ENCODE data around the gene SMPD3. TPM values are rescaled to one million over a fixed set of nuclear protein-coding genes. Genes with fewer than 3 reads are reported as not detected.

The SMPD3 gene
- total RNA-seq, 1 experiment from 2014 or later: not detected

GRCh38 chr16:68486502-68487202 is 38.3 kb upstream of the SMPD3 start:
- Mint-ChIP-seq H3K9me3 (ENCODE audit: unreplicated experiment) (no peaks in the 10 kb centered on the region), H3K27ac (ENCODE audit: low read depth, unreplicated experiment) (no peak overlapping the region), H3K27me3 (ENCODE audit: insufficient read depth, unreplicated experiment) (no peaks in the 10 kb centered on the region), H3K4me1 (ENCODE audit: insufficient read depth, unreplicated experiment) (peaks cover 14% of the 10 kb centered on the region), H3K4me3 (ENCODE audit: unreplicated experiment) (no peak overlapping the region), H3K36me3 (ENCODE audit: insufficient read depth, unreplicated experiment) (no peaks in the 10 kb centered on the region)
- TF ChIP-seq CTCF (IDR thresholded peaks at IDR 0.05; ENCODE audit: unreplicated experiment): no peak
- ChIA-PET CTCF (interaction anchor here (0.7 to 1.6 kb wide), 4 partner anchors 34 to 120 kb away, joined by 3 to 8 read pairs (median 4); no protein-coding TSS in a partner anchor), POLR2A (interaction anchor here (0.8 kb wide), 1 partner anchor 36 kb away, joined by 3 read pairs; no protein-coding TSS in a partner anchor)
- no peak for DNase-seq (ENCODE audit: unreplicated experiment)
- intact Hi-C loops (cut with micrococcal nuclease): no loop called here
- BruUV-seq (replicated peaks): no TSS peak

GRCh38 chr16:68481636-68482035 is 33.3 kb upstream of the SMPD3 start:
- no peaks in the 10 kb centered on the region for H3K9me3 Mint-ChIP-seq (ENCODE audit: unreplicated experiment)

GRCh38 chr16:68480084-68480995 is 32.0 kb upstream of the SMPD3 start:
- TF ChIP-seq CTCF (IDR thresholded peaks at IDR 0.05; ENCODE audit: unreplicated experiment): no peak
- BruUV-seq (replicated peaks): no TSS peak
- Mint-ChIP-seq H3K27me3 (ENCODE audit: insufficient read depth, unreplicated experiment) (no peaks in the 10 kb centered on the region), H3K36me3 (ENCODE audit: insufficient read depth, unreplicated experiment) (peaks cover 7% of the 10 kb centered on the region), H3K9me3 (ENCODE audit: unreplicated experiment) (no peaks in the 10 kb centered on the region), H3K27ac (ENCODE audit: low read depth, unreplicated experiment) (no peak overlapping the region), H3K4me3 (ENCODE audit: unreplicated experiment) (no peak overlapping the region), H3K4me1 (ENCODE audit: insufficient read depth, unreplicated experiment) (peaks cover 4% of the 10 kb centered on the region)
- CTCF ChIA-PET: interaction anchor here (0.6 to 1.5 kb wide), 6 partner anchors 10 to 1819 kb away, joined by 3 to 5 read pairs (median 4); no protein-coding TSS in a partner anchor
- POLR2A ChIA-PET: interaction anchor here (1.2 to 1.5 kb wide), 2 partner anchors 11 kb away, joined by 3 to 5 read pairs; no protein-coding TSS in a partner anchor
- intact Hi-C loops (cut with micrococcal nuclease): no loop called here
- DNase-seq (ENCODE audit: unreplicated experiment): no peak

More at GRCh38 chr16:68481636-68482035, 33.3 kb upstream of the SMPD3 start:
- DNase-seq (ENCODE audit: unreplicated experiment): no peak
- no peak for TF ChIP-seq CTCF (IDR thresholded peaks at IDR 0.05; ENCODE audit: unreplicated experiment)
- H3K36me3 Mint-ChIP-seq (ENCODE audit: insufficient read depth, unreplicated experiment): peaks cover 7% of the 10 kb centered on the region
- no peaks in the 10 kb centered on the region for H3K27me3 Mint-ChIP-seq (ENCODE audit: insufficient read depth, unreplicated experiment)
- peaks cover 4% of the 10 kb centered on the region for H3K4me1 Mint-ChIP-seq (ENCODE audit: insufficient read depth, unreplicated experiment)
- ChIA-PET CTCF (interaction anchor here (0.6 to 1.5 kb wide), 5 partner anchors 10 to 751 kb away, joined by 3 to 5 read pairs (median 3); no protein-coding TSS in a partner anchor), POLR2A (no interaction called here)
- intact Hi-C loops (cut with micrococcal nuclease): no loop called here
- H3K27ac Mint-ChIP-seq (ENCODE audit: low read depth, unreplicated experiment): no peak overlapping the region
- no TSS peak for BruUV-seq (replicated peaks)
- H3K4me3 Mint-ChIP-seq (ENCODE audit: unreplicated experiment): no peak overlapping the region

DNA sequence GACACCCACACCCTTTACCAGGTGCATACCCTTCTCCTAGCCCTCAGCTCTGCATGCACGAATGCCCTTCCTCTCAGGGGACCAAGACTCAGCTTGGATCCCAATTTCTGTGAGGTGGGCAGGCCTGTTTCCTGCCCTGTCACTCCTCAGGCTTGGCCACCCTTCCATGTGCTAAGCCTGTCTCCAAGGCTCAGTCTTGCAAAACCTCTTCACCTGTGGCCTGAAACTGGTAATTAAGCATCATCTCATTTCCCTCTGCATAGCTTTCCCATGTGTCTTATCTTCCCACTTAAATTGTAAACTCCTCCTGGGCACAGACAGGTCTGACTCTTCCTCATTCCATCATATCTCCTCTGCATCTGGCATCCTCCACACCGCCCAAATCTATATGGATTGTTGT is 31.0 kb upstream of the SMPD3 start:
- Mint-ChIP-seq H3K27ac (ENCODE audit: low read depth, unreplicated experiment) (no peak overlapping the region), H3K4me1 (ENCODE audit: insufficient read depth, unreplicated experiment) (peaks cover 4% of the 10 kb centered on the region), H3K36me3 (ENCODE audit: insufficient read depth, unreplicated experiment) (peaks cover 7% of the 10 kb centered on the region), H3K4me3 (ENCODE audit: unreplicated experiment) (no peak overlapping the region), H3K27me3 (ENCODE audit: insufficient read depth, unreplicated experiment) (no peaks in the 10 kb centered on the region), H3K9me3 (ENCODE audit: unreplicated experiment) (no peaks in the 10 kb centered on the region)
- intact Hi-C loops (cut with micrococcal nuclease): no loop called here
- no peak for TF ChIP-seq CTCF (IDR thresholded peaks at IDR 0.05; ENCODE audit: unreplicated experiment)
- BruUV-seq (replicated peaks): no TSS peak
- CTCF ChIA-PET: interaction anchor here (1.0 kb wide), 1 partner anchor 9 kb away, joined by 3 read pairs; no protein-coding TSS in a partner anchor
- no peak for DNase-seq (ENCODE audit: unreplicated experiment)
- POLR2A ChIA-PET: interaction anchor here (1.2 to 1.5 kb wide), 2 partner anchors 10 to 12 kb away, joined by 3 to 5 read pairs; no protein-coding TSS in a partner anchor

All from MCF 10A (cell line).